ENCODE results near the gene CFAP74.

Gene CFAP74

GRCh38 chr1:1908506-1908791 is 95.1 kb downstream of the CFAP74 start:
- no peak overlapping the region for H3K9ac ChIP-seq (ENCODE audit: low read length)
- H3K36me3 ChIP-seq (ENCODE audit: control insufficient read depth, low read depth, low read length): no peaks in the 10 kb centered on the region
- no peak overlapping the region for H3K27ac ChIP-seq (ENCODE audit: low read length)
- peaks cover 4% of the 10 kb centered on the region for H3K4me1 ChIP-seq (ENCODE audit: control insufficient read depth, low read depth, low read length)
- H3K27me3 ChIP-seq (ENCODE audit: control insufficient read depth, insufficient read depth, low read length): no peaks in the 10 kb centered on the region
- H3K4me3 ChIP-seq (ENCODE audit: low read length): peak overlapping the region; percentile 61
- H3K9me3 ChIP-seq (ENCODE audit: control insufficient read depth, low read depth, low read length): no peaks in the 10 kb centered on the region

GRCh38 chr1:1907098-1907736 is 96.4 kb downstream of the CFAP74 start:
- H3K27ac ChIP-seq (ENCODE audit: low read length): no peak overlapping the region
- H3K9me3 ChIP-seq (ENCODE audit: control insufficient read depth, low read depth, low read length): peaks cover 3% of the 10 kb centered on the region
- no peak overlapping the region for H3K4me3 ChIP-seq (ENCODE audit: low read length)
- H3K4me1 ChIP-seq (ENCODE audit: control insufficient read depth, low read depth, low read length): peaks cover 4% of the 10 kb centered on the region
- H3K9ac ChIP-seq (ENCODE audit: low read length): no peak overlapping the region
- H3K27me3 ChIP-seq (ENCODE audit: control insufficient read depth, insufficient read depth, low read length): no peaks in the 10 kb centered on the region
- no peaks in the 10 kb centered on the region for H3K36me3 ChIP-seq (ENCODE audit: control insufficient read depth, low read depth, low read length)

- no peak overlapping the region for H3K9ac ChIP-seq (ENCODE audit: low read length)
- no peak overlapping the region for H3K27ac ChIP-seq (ENCODE audit: low read length)
- H3K4me3 ChIP-seq (ENCODE audit: low read length): no peak overlapping the region
- peaks cover 3% of the 10 kb centered on the region for H3K9me3 ChIP-seq (ENCODE audit: control insufficient read depth, low read depth, low read length)
- no peaks in the 10 kb centered on the region for H3K36me3 ChIP-seq (ENCODE audit: control insufficient read depth, low read depth, low read length)
- no peaks in the 10 kb centered on the region for H3K27me3 ChIP-seq (ENCODE audit: control insufficient read depth, insufficient read depth, low read length)
- H3K4me1 ChIP-seq (ENCODE audit: control insufficient read depth, low read depth, low read length): peaks cover 4% of the 10 kb centered on the region
These were observed 97.1 kb downstream of the CFAP74 start for GRCh38 chr1:1906185-1907097.

GRCh38 chr1:1903224-1903623 is 100.4 kb downstream of the CFAP74 start:
- H3K9me3 ChIP-seq (ENCODE audit: control insufficient read depth, low read depth, low read length): peaks cover 3% of the 10 kb centered on the region
- no peak overlapping the region for H3K4me3 ChIP-seq (ENCODE audit: low read length)
- H3K27me3 ChIP-seq (ENCODE audit: control insufficient read depth, insufficient read depth, low read length): no peaks in the 10 kb centered on the region
- H3K9ac ChIP-seq (ENCODE audit: low read length): no peak overlapping the region
- H3K4me1 ChIP-seq (ENCODE audit: control insufficient read depth, low read depth, low read length): no peaks in the 10 kb centered on the region
- H3K27ac ChIP-seq (ENCODE audit: low read length): no peak overlapping the region
- H3K36me3 ChIP-seq (ENCODE audit: control insufficient read depth, low read depth, low read length): no peaks in the 10 kb centered on the region

- no peaks in the 10 kb centered on the region for H3K4me1 ChIP-seq (ENCODE audit: control insufficient read depth, low read depth, low read length)
- H3K4me3 ChIP-seq (ENCODE audit: low read length): no peak overlapping the region
- H3K27me3 ChIP-seq (ENCODE audit: control insufficient read depth, insufficient read depth, low read length): no peaks in the 10 kb centered on the region
These were observed 101.8 kb downstream of the CFAP74 start for GRCh38 chr1:1901641-1902294.

GRCh38 chr1:1900883-1901640 is 102.5 kb downstream of the CFAP74 start:
- H3K4me1 ChIP-seq (ENCODE audit: control insufficient read depth, low read depth, low read length): no peaks in the 10 kb centered on the region
- no peak overlapping the region for H3K4me3 ChIP-seq (ENCODE audit: low read length)
- H3K9ac ChIP-seq (ENCODE audit: low read length): no peak overlapping the region
- H3K27me3 ChIP-seq (ENCODE audit: control insufficient read depth, insufficient read depth, low read length): no peaks in the 10 kb centered on the region
- peaks cover 3% of the 10 kb centered on the region for H3K9me3 ChIP-seq (ENCODE audit: control insufficient read depth, low read depth, low read length)
- H3K36me3 ChIP-seq (ENCODE audit: control insufficient read depth, low read depth, low read length): no peaks in the 10 kb centered on the region
- no peak overlapping the region for H3K27ac ChIP-seq (ENCODE audit: low read length)

More at GRCh38 chr1:1901641-1902294, 101.8 kb downstream of the CFAP74 start:
- Histone ChIP-seq H3K36me3 (ENCODE audit: control insufficient read depth, low read depth, low read length) (no peaks in the 10 kb centered on the region), H3K9ac (ENCODE audit: low read length) (no peak overlapping the region), H3K27ac (ENCODE audit: low read length) (no peak overlapping the region), H3K9me3 (ENCODE audit: control insufficient read depth, low read depth, low read length) (peaks cover 3% of the 10 kb centered on the region)

- H3K27me3 ChIP-seq (ENCODE audit: control insufficient read depth, insufficient read depth, low read length): no peaks in the 10 kb centered on the region
- no peak overlapping the region for H3K4me3 ChIP-seq (ENCODE audit: low read length)
- peaks cover 4% of the 10 kb centered on the region for H3K4me1 ChIP-seq (ENCODE audit: control insufficient read depth, low read depth, low read length)
These were observed 103.6 kb downstream of the CFAP74 start for GRCh38 chr1:1899967-1900327.

GRCh38 chr1:1899266-1899966 is 104.2 kb downstream of the CFAP74 start:
- no peak overlapping the region for H3K27ac ChIP-seq (ENCODE audit: low read length)
- H3K4me1 ChIP-seq (ENCODE audit: control insufficient read depth, low read depth, low read length): peaks cover 9% of the 10 kb centered on the region
- no peak overlapping the region for H3K4me3 ChIP-seq (ENCODE audit: low read length)

More at GRCh38 chr1:1899967-1900327, 103.6 kb downstream of the CFAP74 start:
- H3K9ac ChIP-seq (ENCODE audit: low read length): no peak overlapping the region
- no peaks in the 10 kb centered on the region for H3K36me3 ChIP-seq (ENCODE audit: control insufficient read depth, low read depth, low read length)
- peaks cover 3% of the 10 kb centered on the region for H3K9me3 ChIP-seq (ENCODE audit: control insufficient read depth, low read depth, low read length)
- no peak overlapping the region for H3K27ac ChIP-seq (ENCODE audit: low read length)

GRCh38 chr1:1898246-1898933 is 105.2 kb downstream of the CFAP74 start:
- H3K4me3 ChIP-seq (ENCODE audit: low read length): no peak overlapping the region
- H3K4me1 ChIP-seq (ENCODE audit: control insufficient read depth, low read depth, low read length): peaks cover 9% of the 10 kb centered on the region
- peaks cover 3% of the 10 kb centered on the region for H3K9me3 ChIP-seq (ENCODE audit: control insufficient read depth, low read depth, low read length)
- no peak overlapping the region for H3K27ac ChIP-seq (ENCODE audit: low read length)
- H3K36me3 ChIP-seq (ENCODE audit: control insufficient read depth, low read depth, low read length): no peaks in the 10 kb centered on the region
- no peak overlapping the region for H3K9ac ChIP-seq (ENCODE audit: low read length)
- H3K27me3 ChIP-seq (ENCODE audit: control insufficient read depth, insufficient read depth, low read length): no peaks in the 10 kb centered on the region

More at GRCh38 chr1:1899266-1899966, 104.2 kb downstream of the CFAP74 start:
- Histone ChIP-seq H3K27me3 (ENCODE audit: control insufficient read depth, insufficient read depth, low read length) (no peaks in the 10 kb centered on the region), H3K9me3 (ENCODE audit: control insufficient read depth, low read depth, low read length) (peaks cover 3% of the 10 kb centered on the region), H3K9ac (ENCODE audit: low read length) (no peak overlapping the region), H3K36me3 (ENCODE audit: control insufficient read depth, low read depth, low read length) (no peaks in the 10 kb centered on the region)

GRCh38 chr1:1895456-1896336 is 107.9 kb downstream of the CFAP74 start:
- Histone ChIP-seq H3K4me1 (ENCODE audit: control insufficient read depth, low read depth, low read length) (peaks cover 9% of the 10 kb centered on the region), H3K4me3 (ENCODE audit: low read length) (no peak overlapping the region), H3K36me3 (ENCODE audit: control insufficient read depth, low read depth, low read length) (no peaks in the 10 kb centered on the region), H3K27ac (ENCODE audit: low read length) (no peak overlapping the region), H3K27me3 (ENCODE audit: control insufficient read depth, insufficient read depth, low read length) (no peaks in the 10 kb centered on the region), H3K9me3 (ENCODE audit: control insufficient read depth, low read depth, low read length) (no peaks in the 10 kb centered on the region), H3K9ac (ENCODE audit: low read length) (no peak overlapping the region)
